HG03135 (cell line): ENCODE measurements around the gene EBF3.

ENCODE experiments used
- ATAC-seq: cut with Tn5 transposase; IDR thresholded peaks from one replicate; pipeline ENCODE4 v1.9.1; 2021; ENCODE audit warnings: mild to moderate bottlenecking, moderate library complexity; ENCODE audit not compliant: unreplicated experiment

EBF3 gene

GRCh38 chr10:129972145-129972965 is 8.3 kb upstream of the EBF3 start:
- no peak for ATAC-seq

- no peak for ATAC-seq
Observed at GRCh38 chr10:129971381-129972144, 7.5 kb upstream of the EBF3 start.

GRCh38 chr10:129970465-129971364 is 6.6 kb upstream of the EBF3 start:
- ATAC-seq, result no peak

GRCh38 chr10:129969911-129970464 is 5.9 kb upstream of the EBF3 start:
- no peak for ATAC-seq

GRCh38 chr10:129969184-129969910 is 5.3 kb upstream of the EBF3 start:
- ATAC-seq, result no peak

GRCh38 chr10:129968853-129969183 is 4.7 kb upstream of the EBF3 start:
- ATAC-seq, result no peak

GRCh38 chr10:129968020-129968852 is 4.2 kb upstream of the EBF3 start:
- no peak for ATAC-seq

- ATAC-seq, result no peak
Observed at GRCh38 chr10:129967579-129968019, 3.5 kb upstream of the EBF3 start.

- no peak for ATAC-seq
Observed at GRCh38 chr10:129966889-129967578, 3.0 kb upstream of the EBF3 start.

- no peak for ATAC-seq
Observed at GRCh38 chr10:129966370-129966888, 2.4 kb upstream of the EBF3 start.

GRCh38 chr10:129965959-129966358 is 1.9 kb upstream of the EBF3 start:
- no peak for ATAC-seq

- ATAC-seq, result no peak
Observed at GRCh38 chr10:129965425-129965808, 1.3 kb upstream of the EBF3 start.

- no peak for ATAC-seq
Observed at GRCh38 chr10:129964611-129965424, 744 bp upstream of the EBF3 start.

- no peak for ATAC-seq
Observed at GRCh38 chr10:129962872-129963640, 1.0 kb downstream of the EBF3 start.

GRCh38 chr10:129962031-129962871 is 1.8 kb downstream of the EBF3 start:
- no peak for ATAC-seq

- no peak for ATAC-seq
Observed at GRCh38 chr10:129961157-129961701, 2.8 kb downstream of the EBF3 start.
